ENCODE measurements around the gene TRIM28.

DNA sequence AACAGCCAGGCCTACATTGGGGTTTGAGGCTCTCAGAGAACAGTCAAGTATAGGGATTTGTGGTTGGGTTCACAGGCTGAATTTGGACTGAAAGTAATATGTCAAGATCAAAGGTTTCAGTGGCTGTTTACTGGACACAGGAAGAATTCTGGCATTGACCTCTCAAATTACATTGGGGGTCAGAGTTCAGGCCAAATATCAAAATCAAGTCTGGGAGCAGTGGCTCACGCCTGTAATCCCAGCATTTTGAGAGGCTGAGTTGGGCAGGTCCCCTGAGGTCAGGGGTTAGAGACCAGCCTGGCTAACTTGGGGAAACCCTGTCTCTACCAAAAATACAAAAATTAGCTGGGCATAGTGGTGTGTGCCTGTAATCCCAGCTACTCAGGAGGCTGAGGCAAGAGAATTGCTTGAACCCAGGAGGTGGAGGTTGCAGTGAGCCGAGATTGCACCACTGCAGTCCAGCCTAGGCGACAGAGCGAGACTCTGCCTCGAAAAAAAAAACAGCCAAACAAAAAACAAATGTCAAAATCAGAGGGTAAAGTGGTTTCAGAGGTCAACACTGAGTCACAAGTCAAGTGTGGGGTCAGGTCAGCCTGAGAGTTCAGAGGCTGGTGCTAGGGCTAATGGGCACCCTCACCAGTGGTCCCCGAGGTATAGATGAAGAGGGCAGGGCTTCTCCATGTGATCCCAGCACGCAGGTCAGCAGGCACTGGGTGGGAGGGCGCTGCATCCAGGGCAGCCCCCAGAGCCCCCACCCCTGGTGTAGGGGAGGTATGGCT is 33.6 kb upstream of the TRIM28 start:
- TF ChIP-seq EP300 (IDR thresholded peaks at IDR 0.05) (no peak), POLR2A (IDR thresholded peaks at IDR 0.05) (no peak)
- TF ChIP-seq, protein P1, sequence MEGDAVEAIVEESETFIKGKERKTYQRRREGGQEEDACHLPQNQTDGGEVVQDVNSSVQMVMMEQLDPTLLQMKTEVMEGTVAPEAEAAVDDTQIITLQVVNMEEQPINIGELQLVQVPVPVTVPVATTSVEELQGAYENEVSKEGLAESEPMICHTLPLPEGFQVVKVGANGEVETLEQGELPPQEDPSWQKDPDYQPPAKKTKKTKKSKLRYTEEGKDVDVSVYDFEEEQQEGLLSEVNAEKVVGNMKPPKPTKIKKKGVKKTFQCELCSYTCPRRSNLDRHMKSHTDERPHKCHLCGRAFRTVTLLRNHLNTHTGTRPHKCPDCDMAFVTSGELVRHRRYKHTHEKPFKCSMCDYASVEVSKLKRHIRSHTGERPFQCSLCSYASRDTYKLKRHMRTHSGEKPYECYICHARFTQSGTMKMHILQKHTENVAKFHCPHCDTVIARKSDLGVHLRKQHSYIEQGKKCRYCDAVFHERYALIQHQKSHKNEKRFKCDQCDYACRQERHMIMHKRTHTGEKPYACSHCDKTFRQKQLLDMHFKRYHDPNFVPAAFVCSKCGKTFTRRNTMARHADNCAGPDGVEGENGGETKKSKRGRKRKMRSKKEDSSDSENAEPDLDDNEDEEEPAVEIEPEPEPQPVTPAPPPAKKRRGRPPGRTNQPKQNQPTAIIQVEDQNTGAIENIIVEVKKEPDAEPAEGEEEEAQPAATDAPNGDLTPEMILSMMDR (IDR thresholded peaks at IDR 0.05) = no peak

Measured in stomach (tissue), 4 donors.